ENCODE data around the gene SNTN.
"Not testable (repeated sequence)": the region's sequence is repeated elsewhere in the genome, so short reads cannot be mapped to it uniquely, and the experiment has no call there.

SNTN gene

GRCh38 chr3:63652066-63652725 lies at the start of gene SNTN:
Gene SNTN (plus strand): TSS chr3:63652675. CDS start chr3:63652688, 13 bp downstream.
- no peak for DNase-seq

GRCh38 chr3:63607716-63608115 lies 44.8 kb upstream of the SNTN start:
- DNase-seq: no peak

- DNase-seq: no peak
Measured at GRCh38 chr3:63609408-63609807, 43.1 kb upstream of the SNTN start.

GRCh38 chr3:63609834-63610233 lies 42.6 kb upstream of the SNTN start:
- no peak for DNase-seq

- no peak for DNase-seq
Measured at GRCh38 chr3:63611382-63611781, 41.1 kb upstream of the SNTN start.

GRCh38 chr3:63613561-63613960 lies 38.9 kb upstream of the SNTN start:
- no peak for DNase-seq

- DNase-seq: no peak
Measured at GRCh38 chr3:63617391-63617790, 35.1 kb upstream of the SNTN start.

- DNase-seq: no peak
Measured at GRCh38 chr3:63624941-63625560, 27.4 kb upstream of the SNTN start.

GRCh38 chr3:63631670-63632069 lies 20.8 kb upstream of the SNTN start:
- no peak for DNase-seq

- DNase-seq: no peak
Measured at GRCh38 chr3:63635186-63635585, 17.3 kb upstream of the SNTN start.

GRCh38 chr3:63639806-63640205 lies 12.7 kb upstream of the SNTN start:
- DNase-seq: no peak

GRCh38 chr3:63642488-63642887 lies 10.0 kb upstream of the SNTN start:
- no peak for DNase-seq

- DNase-seq: no peak
Measured at GRCh38 chr3:63644212-63644797, 8.2 kb upstream of the SNTN start.

GRCh38 chr3:63644928-63645781 lies 7.3 kb upstream of the SNTN start:
- not testable (repeated sequence) for DNase-seq

GRCh38 chr3:63654211-63654610 lies 1.7 kb downstream of the SNTN start:
- no peak for DNase-seq

- DNase-seq: no peak
Measured at GRCh38 chr3:63654931-63655330, 2.5 kb downstream of the SNTN start.

- DNase-seq: no peak
Measured at GRCh38 chr3:63655519-63655918, 3.0 kb downstream of the SNTN start.

- DNase-seq: no peak
Measured at GRCh38 chr3:63656786-63657185, 4.3 kb downstream of the SNTN start.

GRCh38 chr3:63661242-63661641 lies 8.8 kb downstream of the SNTN start:
- DNase-seq: no peak

- DNase-seq: no peak
Measured at GRCh38 chr3:63662011-63662410, 9.5 kb downstream of the SNTN start.

- no peak for DNase-seq
Measured at GRCh38 chr3:63662500-63662899, 10.0 kb downstream of the SNTN start.

- DNase-seq: no peak
Measured at GRCh38 chr3:63670544-63670943, 18.1 kb downstream of the SNTN start.

GRCh38 chr3:63673111-63673510 lies 20.6 kb downstream of the SNTN start:
- DNase-seq: no peak

GRCh38 chr3:63674586-63674985 lies 22.1 kb downstream of the SNTN start:
- no peak for DNase-seq
